Right lobe of liver (tissue), 6 donors: ENCODE data around the gene ZCCHC8. TPM values are rescaled to one million over a fixed set of nuclear protein-coding genes. Genes with fewer than 3 reads are reported as not detected.
"Not testable (repeated sequence)": the region's sequence is repeated elsewhere in the genome, so short reads cannot be mapped to it uniquely, and the experiment has no call there.

Experiments used
- ATAC-seq, 4 donors: fragments of 200-7000 bp; cut with Tn5 transposase; one replicate each; pipeline ENCODE4 v1.9.1; 2020; ENCODE audit warnings: mild to moderate bottlenecking in 4 of 4, moderate library complexity in 4 of 4
- DNase-seq, 3 donors: peaks; one replicate each; pipeline ENCODE4 v3.0.0-alpha.2; 2020
- H3K27ac ChIP-seq, 3 donors: fragments of 200-600 bp; one replicate each; pipeline ENCODE4 v1.8.0; 2022
- H3K27me3 ChIP-seq, 2 donors: fragments of 200-600 bp; one replicate each; pipeline ENCODE4 v1.8.0; 2022
- H3K36me3 ChIP-seq, 4 donors: fragments of 200-600 bp; sonication (generic) in 1 of 4; one replicate each; pipeline versions ENCODE4 v1.5.1 to v1.8.0; 2017 to 2022; ENCODE audit warnings: control low read depth in 1 of 4
- H3K4me1 ChIP-seq, 4 donors: fragments of 200-600 bp; sonication (generic) in 1 of 4; one replicate each; pipeline versions ENCODE4 v1.5.1 to v1.8.0; 2017 to 2022; ENCODE audit warnings: control low read depth in 1 of 4
- H3K4me3 ChIP-seq, 3 donors: fragments of 200-600 bp; one replicate each; pipeline ENCODE4 v1.8.0; 2022
- H3K9me3 ChIP-seq, 4 donors: fragments of 200-600 bp; sonication (generic) in 1 of 4; one replicate each; pipeline versions ENCODE4 v1.5.1 to v1.8.0; 2017 to 2022; ENCODE audit warnings: control low read depth in 1 of 4
- CTCF ChIP-seq, 4 donors: fragments of 200-600 bp in 3 of 4; fragments of 450-650 bp in 1 of 4; IDR thresholded peaks; one replicate each; pipeline versions ENCODE4 v1.5.1 to v1.8.0; 2016 to 2022; ENCODE audit warnings: antibody characterized with exemption in 4 of 4, mild to moderate bottlenecking in 2 of 4
- POLR2A ChIP-seq: fragments of 450-650 bp; IDR thresholded peaks from one replicate; pipeline ENCODE4 v1.6.1; 2017; ENCODE audit warnings: antibody characterized with exemption, mild to moderate bottlenecking
- WGBS: methylation state at CpG from one replicate; pipeline ENCODE4 v1.1.6; 2018; ENCODE audit warnings: low coverage, low lambda C conversion rate; ENCODE audit not compliant: insufficient coverage; ENCODE audit errors: missing lambda C conversion rate; 5-methylcytosine and 5-hydroxymethylcytosine counted together
- intact Hi-C, 2 donors: fragments of 100-400 bp; cut with DNase I; formaldehyde crosslinking; loops; one replicate each; pipeline versions ENCODE4 v1.11.2 to v1.14.1; 2022
- total RNA-seq, 6 experiments: library from RNA; depleted of rRNA in 2 of 6; stranded (reverse); fragments of >200 nt in 2 of 6; fragmentation: NEBNext Ultra II Directional in 3 of 6; extraction: Animal tissue kit (Norgen Biotek cat#: 25700) in 3 of 6; gene quantifications; one replicate each; pipeline versions ENCODE4 v1.1.0 to v1.2.4, GENCODE V29; 2016 to 2023
- donor health status: DM: no; HTN: yes; CAD: no.
- donor health status: DM: no; HTN: no; CAD: no.
- donor health status: DM: no; HTN: no; CAD: no.
- donor health status: DM: no; HTN: yes; CAD: no.
- donor health status: DM: no; HTN: yes; CAD: no.

ZCCHC8 gene
- total RNA-seq, 6 experiments from 2014 or later = 8.5 to 13.0 (median 9.3) TPM

- WGBS = 84% methylated on average over 12 of the region's 13 CpGs
- Histone ChIP-seq H3K9me3 (no peaks in the 10 kb centered on the region), H3K4me3 (no peak overlapping the region), H3K27me3 (no peaks in the 10 kb centered on the region), H3K36me3 (peaks cover 37 to 99% (median 78%) of the 10 kb centered on the region in 4 donors), H3K27ac (no peak overlapping the region), H3K4me1 (no peaks in the 10 kb centered on the region)
- no peak for DNase-seq
- no peak for TF ChIP-seq POLR2A
- no peak for TF ChIP-seq CTCF (IDR thresholded peaks at IDR 0.05)
- no peak for ATAC-seq
- intact Hi-C loops = no loop called here
Observed at GRCh38 chr12:122516544-122517361, 16.0 kb upstream of the ZCCHC8 start.

GRCh38 chr12:122515275-122515674 lies 14.5 kb upstream of the ZCCHC8 start:
- Histone ChIP-seq H3K27ac (no peak overlapping the region), H3K4me1 (no peaks in the 10 kb centered on the region), H3K9me3 (no peaks in the 10 kb centered on the region), H3K36me3 (peaks cover 44 to 99% (median 78%) of the 10 kb centered on the region in 4 donors), H3K4me3 (no peak overlapping the region), H3K27me3 (no peaks in the 10 kb centered on the region)
- WGBS = 97% methylated on average over 2 of the region's 2 CpGs
- DNase-seq (no peak), ATAC-seq (no peak)
- TF ChIP-seq CTCF (IDR thresholded peaks at IDR 0.05) (no peak), POLR2A (no peak)
- intact Hi-C loops = no loop called here

- H3K9me3 ChIP-seq = no peaks in the 10 kb centered on the region
- no peaks in the 10 kb centered on the region for H3K27me3 ChIP-seq
- H3K4me3 ChIP-seq = no peak overlapping the region
- H3K36me3 ChIP-seq = peaks cover 36 to 99% (median 75%) of the 10 kb centered on the region in 4 donors
- H3K4me1 ChIP-seq = no peaks in the 10 kb centered on the region
- TF ChIP-seq CTCF (IDR thresholded peaks at IDR 0.05) (no peak), POLR2A (no peak)
- DNase-seq (no peak), ATAC-seq (no peak)
- intact Hi-C loops = no loop called here
- 85% methylated on average over 4 of the region's 4 CpGs for WGBS
- no peak overlapping the region for H3K27ac ChIP-seq
Observed at GRCh38 chr12:122513660-122514059, 12.9 kb upstream of the ZCCHC8 start.

GRCh38 chr12:122513028-122513427 lies 12.3 kb upstream of the ZCCHC8 start:
- H3K27me3 ChIP-seq, H3K9me3 ChIP-seq, H3K4me1 ChIP-seq, H3K27ac ChIP-seq, H3K4me3 ChIP-seq, ATAC-seq, DNase-seq, intact Hi-C loops: not testable (repeated sequence)
- H3K36me3 ChIP-seq = peaks cover 35 to 99% (median 73%) of the 10 kb centered on the region in 4 donors
- 80% methylated on average over 1 of the region's 3 CpGs for WGBS

- no peaks in the 10 kb centered on the region for H3K27me3 ChIP-seq
- 76% methylated on average over 5 of the region's 5 CpGs for WGBS
- H3K9me3 ChIP-seq = no peaks in the 10 kb centered on the region
- intact Hi-C loops = no loop called here
- ATAC-seq (no peak), DNase-seq (no peak)
- H3K27ac ChIP-seq = no peak overlapping the region
- no peak for TF ChIP-seq POLR2A
- TF ChIP-seq CTCF (IDR thresholded peaks at IDR 0.05) = no peak
- H3K4me1 ChIP-seq = no peaks in the 10 kb centered on the region
- no peak overlapping the region for H3K4me3 ChIP-seq
- H3K36me3 ChIP-seq = peaks cover 36 to 99% (median 64%) of the 10 kb centered on the region in 4 donors
Observed at GRCh38 chr12:122508163-122508562, 7.4 kb upstream of the ZCCHC8 start.
